ENCODE data around the gene HTR7.
"Not testable (repeated sequence)": the region's sequence is repeated elsewhere in the genome, so short reads cannot be mapped to it uniquely, and the experiment has no call there.

The HTR7 gene

DNA sequence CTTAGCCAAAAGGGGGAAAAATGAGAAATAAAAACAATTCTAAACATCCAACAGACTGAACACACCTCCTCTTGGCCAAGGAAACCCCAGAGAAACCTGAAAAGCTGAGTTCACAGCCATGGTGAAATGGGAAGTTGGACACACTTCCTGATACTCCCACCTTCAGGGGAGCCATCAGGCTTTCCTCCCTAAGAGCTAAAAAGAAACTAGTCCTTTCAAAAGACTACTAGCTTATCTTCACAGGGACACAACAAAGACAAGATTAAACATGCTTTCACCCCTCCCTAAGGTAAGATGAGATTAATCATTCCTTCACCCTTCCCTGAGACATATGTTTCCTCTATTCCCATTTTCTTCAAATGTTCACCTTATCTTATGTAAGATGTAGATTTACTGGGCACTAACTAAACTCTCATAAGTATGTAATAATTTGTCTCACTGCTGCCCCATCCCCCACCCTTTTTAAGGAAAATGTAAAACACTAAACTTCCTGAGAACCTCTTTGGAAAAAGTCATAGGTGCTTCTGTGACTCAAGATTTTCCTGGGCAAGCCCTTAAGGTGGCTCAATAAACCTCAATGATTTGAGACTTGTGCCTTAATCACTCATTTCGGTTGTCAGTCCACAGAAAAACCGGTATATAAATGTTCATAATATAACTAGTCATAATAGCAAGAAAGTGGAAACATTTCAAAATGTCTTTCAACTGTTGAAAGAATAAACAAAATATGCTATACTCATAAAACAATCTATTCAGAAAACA, 40.5 kb downstream of the HTR7 start:
- no peak for DNase-seq
- intact Hi-C loops (cut with DNase I): no loop called here

DNA sequence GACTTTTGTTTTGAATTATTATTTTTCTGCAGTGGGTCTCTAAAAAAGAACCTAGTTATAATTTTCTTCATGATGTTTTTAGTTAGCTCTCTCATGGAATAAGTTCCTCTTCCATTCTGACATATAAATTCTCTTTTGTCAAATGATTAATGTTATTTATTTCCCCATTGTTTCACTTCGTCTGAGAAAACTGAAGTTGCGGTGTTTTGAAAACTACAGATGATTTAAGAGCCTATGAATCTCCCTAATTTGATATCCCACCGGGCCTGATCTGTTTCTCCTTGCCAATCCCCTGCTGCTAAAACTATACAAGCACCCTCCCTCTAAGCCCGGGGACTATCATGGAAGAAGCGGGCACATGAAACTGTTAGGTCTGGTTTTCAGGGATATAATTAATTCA, 41.4 kb downstream of the HTR7 start:
- no peak for DNase-seq
- intact Hi-C loops (cut with DNase I): no loop called here

DNA sequence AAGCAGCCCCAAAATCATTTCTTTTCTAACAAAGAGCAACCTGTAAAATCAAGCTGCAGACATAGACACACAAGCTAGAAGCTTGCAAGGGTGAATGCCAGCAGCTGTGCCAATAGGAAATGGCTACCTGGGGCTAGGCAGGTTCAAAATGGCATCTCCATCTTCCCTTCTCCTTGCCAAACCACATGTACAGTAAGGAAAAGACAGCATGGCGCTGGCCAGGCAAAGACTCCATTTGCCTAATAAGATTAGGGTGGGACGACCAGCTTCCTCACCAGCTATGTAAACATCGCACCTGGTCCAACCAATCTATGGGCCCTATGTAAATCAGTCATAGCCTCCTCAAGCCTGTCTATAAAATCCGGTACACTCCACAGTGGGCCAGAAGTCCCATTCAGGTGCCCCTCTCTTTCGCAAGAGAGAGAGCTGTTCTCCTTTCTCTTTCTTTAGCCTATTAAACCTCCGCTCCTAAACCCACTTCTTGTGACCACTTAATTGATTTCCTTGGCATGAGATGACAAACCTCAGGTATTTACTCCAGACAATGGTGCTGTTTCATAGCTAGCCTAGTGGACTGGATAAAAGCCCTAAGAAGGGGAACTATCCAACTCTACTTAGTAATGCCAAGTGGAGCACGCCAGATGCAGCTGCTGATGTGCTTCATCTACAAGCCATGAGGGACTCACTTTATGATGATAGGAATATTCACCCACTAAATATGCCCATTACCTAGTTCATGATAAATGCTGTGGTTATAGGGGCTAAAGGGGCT, 44.1 kb downstream of the HTR7 start:
- no peak for DNase-seq
- intact Hi-C loops (cut with DNase I): no loop called here

DNA sequence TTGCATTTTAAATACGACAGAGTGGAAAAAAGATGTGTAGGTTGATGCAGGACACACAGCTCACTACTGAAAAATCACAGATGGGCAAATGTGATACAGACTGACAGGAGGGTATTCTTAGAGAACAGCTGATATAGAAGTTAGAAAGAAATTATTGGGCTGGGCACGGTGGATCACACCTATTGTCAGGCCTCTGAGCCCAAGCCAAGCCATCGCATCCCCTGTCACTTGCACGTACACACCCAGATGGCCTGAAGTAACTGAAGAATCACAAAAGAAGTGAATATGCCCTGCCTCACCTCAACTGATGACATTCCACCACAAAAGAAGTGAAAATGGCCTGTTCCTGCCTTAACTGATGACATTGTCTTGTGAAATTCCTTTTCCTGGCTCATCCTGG, 50.7 kb downstream of the HTR7 start:
- intact Hi-C loops (cut with DNase I); DNase-seq: not testable (repeated sequence)

DNA sequence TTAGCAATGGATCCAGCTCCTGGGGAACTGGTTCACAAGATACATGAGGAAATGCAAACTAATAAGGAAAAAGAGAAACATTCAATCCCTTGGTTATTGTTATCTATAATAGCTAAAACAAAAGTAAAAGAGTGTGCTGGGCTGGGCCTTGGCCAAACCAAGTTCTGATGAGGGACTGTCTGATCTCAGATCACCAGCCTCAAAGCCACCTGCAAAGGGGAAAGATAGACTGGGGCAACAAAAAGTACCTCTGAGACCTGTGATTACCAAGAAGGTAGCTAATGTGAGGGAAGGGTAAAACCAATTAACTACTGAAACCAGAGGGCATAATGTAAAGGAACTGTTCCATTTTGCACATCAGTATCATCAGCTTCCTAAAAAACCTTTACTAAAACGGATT, 51.2 kb downstream of the HTR7 start:
- no peak for DNase-seq
- intact Hi-C loops (cut with DNase I): no loop called here

DNA sequence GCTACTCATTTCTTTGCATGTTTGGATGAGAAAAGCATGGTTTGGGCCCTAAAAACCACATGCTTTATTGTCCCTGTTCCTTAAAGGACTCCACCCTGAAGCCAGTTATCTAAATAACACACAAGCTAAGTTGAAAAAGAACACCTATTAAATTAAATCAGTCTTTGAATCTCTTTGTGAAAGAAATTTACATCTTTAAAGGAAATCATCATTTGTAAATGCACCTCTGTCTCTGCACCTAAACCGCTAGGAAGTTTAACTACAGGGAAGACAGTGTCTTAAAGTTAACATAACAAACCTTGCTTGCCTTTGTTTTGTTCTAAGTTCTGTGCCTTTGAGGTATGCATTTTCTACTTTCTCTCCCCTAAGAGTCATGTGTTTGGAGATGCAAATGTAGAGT, 52.6 kb downstream of the HTR7 start:
- intact Hi-C loops (cut with DNase I): no loop called here
- no peak for DNase-seq

DNA sequence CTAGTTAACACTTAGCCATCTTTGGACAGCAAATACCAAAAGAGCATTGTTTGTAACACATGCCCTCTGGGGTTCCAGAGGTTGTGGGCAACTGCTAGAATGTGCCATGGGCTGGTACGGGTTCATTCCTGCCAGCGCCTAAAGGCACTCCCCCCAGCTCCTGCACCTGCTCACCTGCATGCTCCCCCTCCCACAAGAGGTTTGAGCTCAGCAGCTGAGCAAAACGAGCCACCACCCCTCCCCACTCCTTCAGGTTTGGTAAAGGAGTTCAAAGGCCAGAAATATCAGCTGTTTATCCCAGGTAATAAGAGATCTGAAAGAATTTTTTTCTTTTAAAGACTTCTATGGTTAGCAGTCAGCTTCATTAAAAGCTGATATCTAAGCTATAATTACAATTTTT, 53.5 kb downstream of the HTR7 start:
- DNase-seq: no peak
- intact Hi-C loops (cut with DNase I): no loop called here

DNA sequence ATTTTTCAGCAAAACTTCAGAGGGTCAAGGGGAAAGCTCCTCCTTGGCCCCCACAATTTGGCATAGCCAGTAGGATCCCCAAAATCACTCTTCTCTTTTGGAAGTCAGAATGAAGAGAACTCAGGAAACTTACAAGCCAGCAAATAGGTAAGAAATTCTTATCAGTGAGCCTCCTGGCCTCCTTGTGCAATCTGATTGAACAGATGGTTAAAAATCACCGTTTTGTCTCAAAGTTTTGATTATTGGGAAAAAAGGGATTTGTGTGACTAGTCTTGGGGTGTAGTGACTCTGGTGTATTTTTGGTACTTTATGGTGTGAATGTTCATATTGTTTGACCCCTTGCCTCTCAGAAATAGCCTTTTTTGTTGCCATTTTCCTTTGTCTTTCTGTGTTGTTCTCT, 56.2 kb downstream of the HTR7 start:
- intact Hi-C loops (cut with DNase I): no loop called here
- no peak for DNase-seq

DNA sequence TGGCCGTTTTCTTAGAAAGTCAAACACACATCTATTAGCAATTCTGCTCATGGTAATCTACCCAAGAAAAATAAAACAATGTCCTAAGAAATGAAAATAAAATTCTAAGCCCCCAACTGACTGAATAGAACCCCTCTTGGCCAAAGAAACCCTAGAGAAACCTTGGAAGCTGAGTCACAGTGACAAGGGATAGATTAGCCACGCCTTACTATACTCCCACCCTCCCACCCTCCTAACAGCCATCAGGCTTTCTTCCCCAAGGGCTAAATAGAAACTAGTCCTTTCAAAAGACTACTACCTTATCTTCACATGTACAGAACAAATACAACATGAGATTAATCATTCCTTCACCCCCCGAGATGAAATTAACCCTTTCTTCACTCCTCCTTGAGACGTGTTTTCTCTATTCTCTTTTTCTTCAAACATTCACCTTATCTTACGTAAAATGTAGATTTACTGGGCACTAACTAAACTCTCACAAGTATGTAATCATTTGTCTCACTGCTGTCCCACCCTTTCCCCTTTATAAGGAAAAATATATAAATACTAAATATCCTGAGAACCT, 57.5 kb downstream of the HTR7 start:
- intact Hi-C loops (cut with DNase I): no loop called here
- DNase-seq: no peak

DNA sequence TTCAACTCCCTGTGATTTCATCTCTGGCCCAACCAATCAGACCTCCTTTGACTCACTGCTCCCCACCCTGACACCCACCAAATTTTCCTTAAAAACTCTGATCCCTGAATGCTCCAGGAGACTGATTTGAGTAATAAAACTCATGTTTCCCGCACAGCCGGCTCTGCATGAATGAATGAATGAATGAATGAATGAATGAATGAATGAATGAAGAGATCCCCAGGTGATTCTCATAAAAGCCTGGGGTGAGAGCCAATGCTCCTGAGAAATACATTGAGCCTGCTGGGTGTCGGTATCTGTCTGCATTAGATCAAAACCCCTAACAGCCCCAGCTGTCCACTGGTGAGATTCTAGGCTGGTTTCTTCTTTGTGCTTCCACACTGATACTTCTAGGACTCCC, 58.7 kb downstream of the HTR7 start:
- no peak for DNase-seq
- intact Hi-C loops (cut with DNase I): no loop called here

DNA sequence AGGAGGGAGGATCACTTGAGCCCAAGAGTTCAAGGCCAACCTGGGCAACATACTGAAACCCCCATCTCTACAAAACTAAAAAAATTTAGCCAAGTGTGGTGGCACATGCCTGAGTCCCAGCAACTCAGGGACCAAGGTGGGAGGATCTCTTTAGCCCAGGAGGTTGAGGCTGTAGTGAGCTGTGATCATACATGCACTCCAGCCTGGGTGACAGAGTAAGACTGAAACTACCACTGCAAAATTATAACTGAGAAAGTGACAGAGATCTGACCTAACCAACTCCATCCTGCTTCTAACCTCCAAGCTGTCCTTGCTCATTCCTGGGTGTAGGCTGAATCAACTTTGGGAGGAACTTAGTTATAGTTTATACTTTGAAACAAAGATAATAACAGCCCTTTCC, 59.4 kb downstream of the HTR7 start:
- no peak for DNase-seq
- intact Hi-C loops (cut with DNase I): no loop called here

DNA sequence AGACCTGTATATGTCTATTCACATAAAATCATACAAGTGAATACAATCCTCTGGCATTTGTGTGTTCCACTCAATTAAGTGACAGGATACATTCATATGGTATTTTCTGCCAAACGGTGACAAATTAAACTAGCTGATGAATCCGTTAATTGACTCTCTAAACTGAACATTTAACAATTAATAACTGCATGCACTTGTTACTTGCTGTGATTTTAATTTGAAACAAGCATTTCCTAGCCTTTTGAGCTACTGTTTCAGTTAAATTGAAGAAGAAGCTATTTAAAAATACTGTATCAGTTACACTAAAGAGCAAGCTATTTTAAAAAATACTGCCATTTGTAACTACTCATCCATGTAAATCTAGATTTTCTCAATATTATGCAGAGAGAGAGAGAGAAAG, 67.4 kb downstream of the HTR7 start:
- intact Hi-C loops (cut with DNase I): no loop called here
- no peak for DNase-seq

DNA sequence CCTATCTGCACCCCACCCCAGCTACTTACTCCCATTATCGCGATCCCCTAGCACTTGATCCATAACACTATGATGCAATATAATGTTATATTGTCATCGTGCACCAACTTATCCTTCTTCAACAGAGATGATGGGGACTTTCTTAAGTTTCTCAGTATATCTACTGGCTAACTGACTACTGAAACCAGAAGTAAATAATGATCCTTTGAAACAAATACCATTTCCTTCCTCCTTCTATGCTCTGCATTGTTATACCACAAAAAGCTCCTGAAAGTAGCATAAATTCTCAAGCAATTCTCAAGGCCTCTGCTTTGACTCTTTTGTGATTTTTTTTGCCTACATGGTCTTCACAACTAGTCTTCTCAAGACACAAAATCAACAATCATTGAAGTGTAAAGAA, 68.9 kb downstream of the HTR7 start:
- DNase-seq: no peak
- intact Hi-C loops (cut with DNase I): no loop called here

DNA sequence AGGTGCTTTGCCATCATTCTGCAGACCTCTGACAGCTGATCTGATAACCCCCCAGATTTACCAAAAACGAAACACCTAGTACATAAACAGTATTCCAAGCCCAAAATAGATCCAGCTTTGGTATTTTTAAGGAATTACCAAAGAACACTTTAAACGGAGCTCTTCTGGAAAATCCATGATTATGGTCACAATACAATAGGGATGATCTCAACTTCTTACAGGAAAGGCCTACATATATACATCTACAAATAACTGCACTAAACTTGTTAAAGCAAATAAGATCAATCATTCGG, 69.7 kb downstream of the HTR7 start:
- intact Hi-C loops (cut with DNase I): no loop called here
- no peak for DNase-seq

DNA sequence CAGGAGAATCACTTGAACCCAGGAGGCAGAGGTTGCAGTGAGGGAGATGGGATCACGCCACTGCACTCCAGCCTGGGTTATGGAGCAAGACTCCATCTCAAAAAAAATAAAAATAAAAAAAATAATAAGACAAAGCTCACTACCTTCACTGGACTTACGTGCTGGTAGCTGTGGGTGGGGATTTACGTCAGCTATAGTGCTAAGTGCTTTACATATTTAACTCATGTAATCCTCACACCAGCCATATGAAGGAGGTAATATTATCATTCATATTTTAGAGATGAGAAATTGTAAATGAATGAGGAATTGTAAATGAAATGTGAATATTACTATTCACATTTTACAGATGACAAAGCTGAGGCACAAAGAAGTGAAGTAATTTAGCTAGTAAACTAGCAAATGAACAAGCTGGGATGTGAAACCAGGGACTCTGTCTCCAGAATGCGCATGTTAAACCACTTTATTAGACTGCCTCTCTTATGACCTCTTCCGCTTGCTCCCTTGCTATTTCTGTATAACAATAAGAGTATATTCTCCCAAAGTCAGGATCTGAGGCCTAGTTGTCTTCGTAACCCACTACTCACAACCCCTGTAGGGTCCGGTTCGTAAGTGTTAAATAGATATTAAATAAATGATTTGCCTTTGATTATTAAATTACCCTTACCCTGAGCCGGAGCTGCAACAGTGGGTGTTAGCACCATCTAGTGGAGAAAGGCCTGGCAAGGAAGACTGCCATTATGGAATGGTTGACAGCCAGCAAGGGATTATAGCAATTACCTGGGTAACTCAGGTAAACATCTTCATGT, 70.2 kb downstream of the HTR7 start:
- intact Hi-C loops (cut with DNase I): no loop called here
- peak in 29 of 42 donors; percentile 9 to 75 (median 42) for DNase-seq

DNA sequence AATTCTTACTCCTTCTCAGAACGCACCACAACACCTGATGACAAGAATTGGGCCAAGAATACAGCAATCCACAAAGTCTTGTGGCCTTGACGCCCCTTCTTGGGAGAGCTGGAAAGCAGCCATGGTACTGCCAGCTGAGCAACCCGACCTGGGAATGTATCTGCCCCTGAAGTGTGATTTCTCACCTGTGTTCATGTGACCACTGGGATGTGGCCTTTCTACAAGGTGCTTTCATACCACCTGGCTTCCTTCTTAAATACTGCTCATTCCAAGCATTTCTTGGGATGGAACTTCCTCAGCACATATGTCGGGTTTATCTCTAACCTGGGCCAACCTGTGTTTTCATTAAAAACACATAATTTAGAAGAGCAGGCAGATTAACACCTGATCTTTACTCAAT, 72.1 kb downstream of the HTR7 start:
- intact Hi-C loops (cut with DNase I): no loop called here
- no peak for DNase-seq

DNA sequence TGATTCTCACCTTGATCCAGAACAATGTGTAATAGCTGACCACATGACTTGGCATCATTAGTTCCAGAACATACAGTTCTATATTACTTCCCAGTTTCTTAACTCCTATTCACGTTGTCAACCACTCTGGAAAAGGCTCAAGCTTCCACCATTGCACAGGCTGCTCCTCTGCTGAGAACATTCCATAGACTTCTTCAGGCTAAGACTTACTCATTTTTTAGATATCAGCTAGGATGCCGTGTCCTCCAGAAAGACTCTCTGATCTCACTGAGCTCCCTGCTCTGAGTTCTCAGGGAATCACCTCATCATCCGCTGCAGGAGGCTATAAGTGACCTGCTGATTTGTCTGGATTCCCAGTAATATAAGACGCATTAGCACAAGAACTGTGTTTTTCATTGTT, 73.1 kb downstream of the HTR7 start:
- intact Hi-C loops (cut with DNase I): no loop called here
- no peak for DNase-seq

DNA sequence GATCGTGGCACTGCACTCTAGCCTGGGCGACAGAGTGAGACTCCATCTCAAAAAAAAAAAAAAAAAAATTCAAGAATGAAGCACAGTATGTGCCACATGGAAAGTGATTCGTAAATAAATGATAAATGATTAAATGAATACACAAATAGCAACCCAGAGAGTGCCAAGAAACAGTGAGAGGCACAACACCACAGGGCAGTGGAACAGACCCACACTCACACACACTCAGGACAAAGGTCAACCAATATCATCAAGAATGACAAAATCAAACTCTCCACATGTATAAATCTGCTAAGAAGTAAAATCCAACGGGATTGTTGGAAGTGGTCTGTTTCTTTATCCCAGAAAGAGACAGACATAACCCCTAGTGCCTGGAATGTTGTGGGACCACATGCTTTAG, 77.4 kb downstream of the HTR7 start:
- intact Hi-C loops (cut with DNase I): no loop called here

DNA sequence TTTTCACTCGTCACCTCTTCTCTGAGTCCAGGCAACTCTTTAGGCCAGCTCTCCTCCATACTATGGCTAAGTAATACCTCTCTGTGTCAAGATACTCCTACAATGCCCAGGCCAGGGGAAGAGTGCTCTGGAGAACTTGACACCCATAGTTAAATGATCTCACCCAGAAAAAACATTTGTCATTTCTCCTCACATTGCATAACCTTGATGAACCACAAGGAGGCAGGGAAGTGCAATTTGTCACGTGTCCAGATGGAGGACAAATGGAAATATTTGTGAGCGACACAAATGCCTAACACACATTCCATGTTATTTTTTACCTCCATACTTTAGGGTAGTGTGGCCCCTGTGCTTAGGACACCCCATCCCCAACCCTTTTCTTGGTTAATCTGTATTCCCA, 78.3 kb downstream of the HTR7 start:
- intact Hi-C loops (cut with DNase I): no loop called here
- DNase-seq: no peak

More for the DNA sequence above, 77.4 kb downstream of the HTR7 start:
- no peak for DNase-seq

DNA sequence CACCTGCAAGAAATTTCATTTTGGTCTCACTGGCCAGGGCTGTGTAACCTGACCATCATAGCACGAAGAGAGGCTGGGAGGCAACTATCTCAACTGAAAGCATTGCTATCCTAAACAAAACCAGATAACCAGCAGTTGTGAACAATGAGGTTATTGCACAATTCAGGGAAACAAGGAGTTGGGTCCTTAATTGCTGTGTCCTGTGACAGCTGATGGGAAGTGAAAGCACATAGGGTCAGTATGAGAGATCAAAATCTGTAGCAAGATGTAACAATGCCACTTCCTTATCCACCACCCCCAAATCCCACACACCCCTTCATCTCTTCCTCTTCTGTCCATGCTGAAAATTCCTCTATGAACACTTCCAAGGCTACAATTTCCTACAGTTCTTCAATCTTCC, 80.2 kb downstream of the HTR7 start:
- DNase-seq: no peak
- intact Hi-C loops (cut with DNase I): no loop called here
